ENCODE measurements around the gene GPR162.
A peak's percentile ranks its signal among the peaks of the same experiment; 100 is the strongest.
"Not testable (repeated sequence)": the region's sequence is repeated elsewhere in the genome, so short reads cannot be mapped to it uniquely, and the experiment has no call there.

Gene GPR162

GRCh38 chr12:6851921-6852650 lies 30.5 kb downstream of the GPR162 start, which contains the start of gene USP5:
TSS of gene USP5 (plus strand) at chr12:6852150. CDS start at chr12:6852180, 30 bp downstream.
- peak; percentile 99 for DNase-seq (ENCODE audit: low read depth, low spot score)
- H3K27ac ChIP-seq: peak within 1 kb of the TSS; percentile 66

- peak; percentile 62 for DNase-seq (ENCODE audit: low read depth, low spot score)
- peak overlapping the region; percentile 66 for H3K27ac ChIP-seq
These were observed 31.2 kb downstream of the GPR162 start for GRCh38 chr12:6852651-6853354.

GRCh38 chr12:6853626-6854025 lies 32.0 kb downstream of the GPR162 start:
- DNase-seq (ENCODE audit: low read depth, low spot score): no peak
- H3K27ac ChIP-seq: peak overlapping the region; percentile 66

GRCh38 chr12:6854036-6854435 lies 32.4 kb downstream of the GPR162 start:
- DNase-seq (ENCODE audit: low read depth, low spot score): no peak
- H3K27ac ChIP-seq: no peak overlapping the region

GRCh38 chr12:6855322-6855721 lies 33.7 kb downstream of the GPR162 start:
- no peak for DNase-seq (ENCODE audit: low read depth, low spot score)
- H3K27ac ChIP-seq: no peak overlapping the region

GRCh38 chr12:6858799-6859198 lies 37.2 kb downstream of the GPR162 start:
- no peak for DNase-seq (ENCODE audit: low read depth, low spot score)
- no peak overlapping the region for H3K27ac ChIP-seq

GRCh38 chr12:6860116-6860515 lies 38.5 kb downstream of the GPR162 start:
- H3K27ac ChIP-seq: no peak overlapping the region
- no peak for DNase-seq (ENCODE audit: low read depth, low spot score)

GRCh38 chr12:6860942-6861341 lies 39.3 kb downstream of the GPR162 start:
- H3K27ac ChIP-seq: no peak overlapping the region
- DNase-seq (ENCODE audit: low read depth, low spot score): no peak

GRCh38 chr12:6861391-6861790 lies 39.8 kb downstream of the GPR162 start:
- DNase-seq (ENCODE audit: low read depth, low spot score): no peak
- H3K27ac ChIP-seq: no peak overlapping the region

- H3K27ac ChIP-seq: no peak overlapping the region
- DNase-seq (ENCODE audit: low read depth, low spot score): no peak
These were observed 41.4 kb downstream of the GPR162 start for GRCh38 chr12:6863033-6863432.

GRCh38 chr12:6863586-6864321 lies 42.1 kb downstream of the GPR162 start:
- H3K27ac ChIP-seq: no peak overlapping the region
- DNase-seq (ENCODE audit: low read depth, low spot score): no peak

- not testable (repeated sequence) for DNase-seq (ENCODE audit: low read depth, low spot score)
These were observed 43.7 kb downstream of the GPR162 start for GRCh38 chr12:6865307-6865706.

GRCh38 chr12:6866163-6866919 lies 44.7 kb downstream of the GPR162 start:
- H3K27ac ChIP-seq: peak overlapping the region; percentile 87

More at GRCh38 chr12:6865307-6865706, 43.7 kb downstream of the GPR162 start:
- H3K27ac ChIP-seq: not testable (repeated sequence)

GRCh38 chr12:6866920-6867412 lies 45.3 kb downstream of the GPR162 start:
- DNase-seq (ENCODE audit: low read depth, low spot score): no peak
- H3K27ac ChIP-seq: peak overlapping the region; percentile 87

More at GRCh38 chr12:6866163-6866919, 44.7 kb downstream of the GPR162 start:
- DNase-seq (ENCODE audit: low read depth, low spot score): no peak

GRCh38 chr12:6867413-6868210 lies 46.0 kb downstream of the GPR162 start, which contains the start of gene TPI1:
TSS of gene TPI1 (plus strand) at chr12:6867531. CDS start at chr12:6867567, 36 bp downstream.
- DNase-seq (ENCODE audit: low read depth, low spot score): no peak
- H3K27ac ChIP-seq: peak within 1 kb of the TSS; percentile 87

GRCh38 chr12:6868211-6869048 lies 46.8 kb downstream of the GPR162 start:
- peak overlapping the region; percentile 87 for H3K27ac ChIP-seq
- DNase-seq (ENCODE audit: low read depth, low spot score): no peak

- DNase-seq (ENCODE audit: low read depth, low spot score): no peak
- H3K27ac ChIP-seq: peak overlapping the region; percentile 87
These were observed 47.7 kb downstream of the GPR162 start for GRCh38 chr12:6869049-6870021.
